Measurements from ENCODE around the gene CDK4.
A peak's percentile ranks its signal among the peaks of the same experiment; 100 is the strongest.

Gene CDK4

DNA sequence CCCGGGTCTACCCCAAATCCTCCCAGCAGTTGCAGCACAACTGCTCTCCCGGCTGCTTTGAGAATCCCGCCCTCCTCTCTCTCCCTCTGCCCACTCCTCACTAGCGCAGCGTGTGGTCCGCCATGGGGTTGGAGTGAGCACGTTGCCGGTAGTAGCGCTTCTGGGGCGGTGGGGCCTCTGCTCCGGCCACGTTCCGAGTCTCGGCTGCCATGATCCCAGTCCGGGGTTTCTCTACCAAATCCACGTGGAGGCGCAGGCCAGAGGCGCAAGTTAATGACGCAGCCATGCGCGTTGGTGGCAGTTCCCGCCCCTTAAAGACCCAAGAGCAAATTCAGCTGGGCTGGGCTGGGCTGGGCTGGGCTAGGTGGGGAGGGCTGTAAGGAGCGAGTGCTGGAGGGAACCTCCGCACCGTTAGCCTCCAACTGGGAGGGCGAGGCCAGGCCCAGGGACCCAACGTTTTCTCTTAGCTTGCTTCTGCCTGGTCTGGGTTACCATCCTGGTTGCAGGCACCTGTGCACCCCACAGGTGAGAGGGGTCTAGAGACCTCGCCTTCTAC, 19.8 kb upstream of the CDK4 start, which contains the start of gene METTL1:
Gene METTL1 (minus strand): TSS at position 233 of the 556 bp plus-strand sequence. CDS start 22 bp downstream, at position 211.
- no peaks in the 10 kb centered on the region for H3K9me3 ChIP-seq (ENCODE audit: control insufficient read depth, insufficient read depth, low read length)
- H3K9ac ChIP-seq (ENCODE audit: low read depth, low read length) = peak within 1 kb of the TSS; percentile 100
- H3K27me3 ChIP-seq (ENCODE audit: control insufficient read depth, insufficient read depth, low read length) = peaks cover 9% of the 10 kb centered on the region
- peaks cover 33% of the 10 kb centered on the region for H3K36me3 ChIP-seq (ENCODE audit: control insufficient read depth, insufficient read depth, low read length)
- peaks cover 4% of the 10 kb centered on the region; the same call in 1 of the 2 replicates for H3K4me1 ChIP-seq (ENCODE audit: control insufficient read depth, insufficient read depth, low read length)
- peak within 1 kb of the TSS; percentile 98 for H3K27ac ChIP-seq (ENCODE audit: low read depth, low read length)
- peak within 1 kb of the TSS; percentile 97 for H3K4me3 ChIP-seq (ENCODE audit: low read depth, low read length)

GRCh38 chr12:57771236-57771872, 19.2 kb upstream of the CDK4 start:
- Histone ChIP-seq H3K27me3 (ENCODE audit: control insufficient read depth, insufficient read depth, low read length) (peaks cover 15% of the 10 kb centered on the region), H3K4me3 (ENCODE audit: low read depth, low read length) (peak overlapping the region; percentile 97), H3K27ac (ENCODE audit: low read depth, low read length) (peak overlapping the region; percentile 98), H3K9me3 (ENCODE audit: control insufficient read depth, insufficient read depth, low read length) (no peaks in the 10 kb centered on the region), H3K36me3 (ENCODE audit: control insufficient read depth, insufficient read depth, low read length) (peaks cover 33% of the 10 kb centered on the region), H3K9ac (ENCODE audit: low read depth, low read length) (peak overlapping the region; percentile 100), H3K4me1 (ENCODE audit: control insufficient read depth, insufficient read depth, low read length) (peaks cover 7% of the 10 kb centered on the region)

DNA sequence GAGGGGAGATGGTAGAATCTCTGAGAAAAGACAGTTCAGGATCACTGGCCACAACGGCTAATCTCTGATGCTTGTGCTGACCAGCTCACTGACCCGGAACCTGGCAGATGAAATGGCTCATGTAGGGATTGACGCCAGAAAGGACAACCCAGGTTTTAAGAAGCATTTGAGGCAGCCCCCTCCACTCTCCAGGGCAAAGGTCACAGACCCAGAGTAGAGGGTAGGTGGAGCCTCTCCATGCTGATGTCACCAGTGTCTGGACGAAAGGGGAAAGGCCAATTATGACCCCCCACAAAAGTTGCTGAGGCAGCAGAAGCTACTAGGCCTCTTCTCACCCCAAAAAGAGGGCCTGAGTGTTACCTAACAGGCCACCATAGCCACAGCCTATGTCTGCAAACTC, 18.6 kb upstream of the CDK4 start:
- Histone ChIP-seq H3K27me3 (ENCODE audit: control insufficient read depth, insufficient read depth, low read length) (peaks cover 22% of the 10 kb centered on the region), H3K9ac (ENCODE audit: low read depth, low read length) (no peak overlapping the region), H3K4me3 (ENCODE audit: low read depth, low read length) (0 out of 2 replicates have a peak overlapping the region, but pooled peaks have one; percentile 97), H3K27ac (ENCODE audit: low read depth, low read length) (no peak overlapping the region), H3K9me3 (ENCODE audit: control insufficient read depth, insufficient read depth, low read length) (no peaks in the 10 kb centered on the region), H3K36me3 (ENCODE audit: control insufficient read depth, insufficient read depth, low read length) (peaks cover 33% of the 10 kb centered on the region), H3K4me1 (ENCODE audit: control insufficient read depth, insufficient read depth, low read length) (peaks cover 12% of the 10 kb centered on the region)

- H3K4me3 ChIP-seq (ENCODE audit: low read depth, low read length) = no peak overlapping the region
- no peak overlapping the region for H3K9ac ChIP-seq (ENCODE audit: low read depth, low read length)
- H3K27me3 ChIP-seq (ENCODE audit: control insufficient read depth, insufficient read depth, low read length) = peaks cover 33% of the 10 kb centered on the region
- peaks cover 17% of the 10 kb centered on the region for H3K4me1 ChIP-seq (ENCODE audit: control insufficient read depth, insufficient read depth, low read length)
- no peak overlapping the region for H3K27ac ChIP-seq (ENCODE audit: low read depth, low read length)
- no peaks in the 10 kb centered on the region for H3K9me3 ChIP-seq (ENCODE audit: control insufficient read depth, insufficient read depth, low read length)
- H3K36me3 ChIP-seq (ENCODE audit: control insufficient read depth, insufficient read depth, low read length) = peaks cover 33% of the 10 kb centered on the region
These were observed 17.5 kb upstream of the CDK4 start for GRCh38 chr12:57769594-57769993.

DNA sequence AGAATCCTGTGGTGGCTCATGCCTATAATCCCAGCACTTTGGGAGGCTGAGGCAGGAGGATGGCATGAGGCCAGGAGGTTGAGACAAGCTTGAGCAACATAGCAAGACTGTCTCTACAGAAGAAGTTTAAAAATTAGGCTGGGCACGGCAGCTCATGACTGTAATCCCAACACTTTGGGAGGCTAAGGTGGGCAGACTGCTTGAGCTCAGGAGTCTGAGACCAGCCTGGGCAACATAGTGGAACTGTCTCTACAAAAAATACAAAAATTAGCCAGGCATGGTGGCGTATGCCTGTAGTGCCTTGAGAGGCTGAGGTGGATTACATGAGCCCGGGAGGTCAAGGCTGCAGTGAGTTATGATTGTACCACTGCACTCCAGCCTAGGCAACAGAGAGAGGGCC, 15.8 kb upstream of the CDK4 start:
- H3K36me3 ChIP-seq (ENCODE audit: control insufficient read depth, insufficient read depth, low read length) = peaks cover 33% of the 10 kb centered on the region
- no peak overlapping the region for H3K27ac ChIP-seq (ENCODE audit: low read depth, low read length)
- peaks cover 45% of the 10 kb centered on the region for H3K27me3 ChIP-seq (ENCODE audit: control insufficient read depth, insufficient read depth, low read length)

DNA sequence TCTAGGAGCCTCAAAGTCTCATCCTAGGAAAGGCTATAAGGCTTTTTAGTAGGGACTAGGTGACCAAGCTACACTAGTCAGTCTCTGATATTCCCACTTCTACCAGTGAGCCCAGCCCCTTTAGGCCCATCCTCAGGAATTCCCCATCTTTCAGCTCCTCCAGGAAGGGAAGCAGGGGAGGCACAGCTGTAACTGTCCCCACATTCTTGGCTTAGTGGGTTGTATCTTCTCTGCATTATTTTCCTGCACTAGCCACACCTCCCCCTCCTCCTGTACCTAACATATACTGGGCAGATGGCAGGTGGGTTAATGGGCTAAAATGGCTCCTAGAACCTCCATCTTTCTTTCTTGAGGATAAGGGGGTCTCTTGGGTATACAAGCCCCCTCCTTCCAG, 15.2 kb upstream of the CDK4 start:
- H3K4me3 ChIP-seq (ENCODE audit: low read depth, low read length) = peak overlapping the region; percentile 67
- H3K36me3 ChIP-seq (ENCODE audit: control insufficient read depth, insufficient read depth, low read length) = peaks cover 33% of the 10 kb centered on the region
- peaks cover 50% of the 10 kb centered on the region for H3K27me3 ChIP-seq (ENCODE audit: control insufficient read depth, insufficient read depth, low read length)
- peaks cover 31% of the 10 kb centered on the region for H3K4me1 ChIP-seq (ENCODE audit: control insufficient read depth, insufficient read depth, low read length)
- H3K9ac ChIP-seq (ENCODE audit: low read depth, low read length) = no peak overlapping the region
- no peaks in the 10 kb centered on the region for H3K9me3 ChIP-seq (ENCODE audit: control insufficient read depth, insufficient read depth, low read length)
- H3K27ac ChIP-seq (ENCODE audit: low read depth, low read length) = peak overlapping the region; percentile 70

More for the DNA sequence above, 15.8 kb upstream of the CDK4 start:
- no peak overlapping the region for H3K9ac ChIP-seq (ENCODE audit: low read depth, low read length)
- H3K9me3 ChIP-seq (ENCODE audit: control insufficient read depth, insufficient read depth, low read length) = no peaks in the 10 kb centered on the region
- no peak overlapping the region for H3K4me3 ChIP-seq (ENCODE audit: low read depth, low read length)
- H3K4me1 ChIP-seq (ENCODE audit: control insufficient read depth, insufficient read depth, low read length) = peaks cover 31% of the 10 kb centered on the region

DNA sequence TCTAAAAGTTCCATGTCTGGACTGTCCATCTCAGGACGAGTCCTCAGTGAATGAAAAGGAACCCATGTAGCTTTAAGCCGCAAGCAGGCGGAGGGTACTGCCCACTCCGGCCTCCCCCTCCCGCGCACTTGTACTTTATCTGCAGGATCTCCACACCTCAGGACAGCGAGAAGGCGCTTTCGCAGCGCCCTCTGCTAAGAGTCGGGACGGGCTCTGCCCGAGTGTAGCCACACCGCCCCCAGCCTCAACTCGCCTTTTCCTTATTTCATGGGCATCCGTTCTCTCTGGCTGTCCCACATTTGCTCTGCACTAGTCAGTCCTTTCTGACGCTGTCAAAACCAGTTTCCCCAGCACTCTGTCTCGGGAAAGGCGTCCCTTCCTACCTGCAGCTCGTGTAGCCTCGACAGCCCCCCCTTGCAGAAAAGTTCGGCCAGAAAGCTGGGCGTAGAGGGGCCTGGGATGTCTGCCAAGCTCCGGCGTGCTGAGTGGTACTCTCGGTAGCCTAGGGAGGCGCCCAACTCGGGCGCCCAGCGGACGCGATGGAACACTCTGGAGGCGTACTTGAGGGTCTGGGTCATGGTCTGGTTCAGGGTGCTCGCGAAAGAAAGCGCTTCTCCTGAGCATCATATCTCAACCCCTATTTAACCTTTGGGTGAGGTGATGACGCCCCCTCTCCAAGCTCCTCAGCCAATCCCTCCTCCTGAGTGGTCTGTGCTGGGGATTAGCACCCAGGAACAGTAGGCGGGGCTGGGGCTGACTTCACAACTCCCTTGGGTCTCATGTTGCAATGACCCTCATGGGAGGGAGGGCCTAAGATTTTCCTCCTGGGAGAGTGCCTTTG, 14.6 kb upstream of the CDK4 start, which contains the start of gene CYP27B1:
Gene CYP27B1 (minus strand): TSS at position 615 of the 841 bp plus-strand sequence. CDS start 37 bp downstream, at position 578.
- Histone ChIP-seq H3K9ac (ENCODE audit: low read depth, low read length) (no peak within 1 kb of the TSS), H3K4me1 (ENCODE audit: control insufficient read depth, insufficient read depth, low read length) (peaks cover 31% of the 10 kb centered on the region), H3K27me3 (ENCODE audit: control insufficient read depth, insufficient read depth, low read length) (peaks cover 50% of the 10 kb centered on the region), H3K27ac (ENCODE audit: low read depth, low read length) (peak within 1 kb of the TSS; percentile 70), H3K36me3 (ENCODE audit: control insufficient read depth, insufficient read depth, low read length) (peaks cover 33% of the 10 kb centered on the region), H3K4me3 (ENCODE audit: low read depth, low read length) (peak within 1 kb of the TSS; percentile 67), H3K9me3 (ENCODE audit: control insufficient read depth, insufficient read depth, low read length) (no peaks in the 10 kb centered on the region)

GRCh38 chr12:57765698-57766463, 13.8 kb upstream of the CDK4 start:
- no peak overlapping the region for H3K27ac ChIP-seq (ENCODE audit: low read depth, low read length)
- H3K9me3 ChIP-seq (ENCODE audit: control insufficient read depth, insufficient read depth, low read length) = no peaks in the 10 kb centered on the region
- H3K36me3 ChIP-seq (ENCODE audit: control insufficient read depth, insufficient read depth, low read length) = peaks cover 32% of the 10 kb centered on the region
- H3K4me3 ChIP-seq (ENCODE audit: low read depth, low read length) = peak overlapping the region; percentile 67
- H3K27me3 ChIP-seq (ENCODE audit: control insufficient read depth, insufficient read depth, low read length) = peaks cover 50% of the 10 kb centered on the region
- H3K9ac ChIP-seq (ENCODE audit: low read depth, low read length) = no peak overlapping the region
- H3K4me1 ChIP-seq (ENCODE audit: control insufficient read depth, insufficient read depth, low read length) = peaks cover 31% of the 10 kb centered on the region

- no peaks in the 10 kb centered on the region for H3K9me3 ChIP-seq (ENCODE audit: control insufficient read depth, insufficient read depth, low read length)
- H3K27me3 ChIP-seq (ENCODE audit: control insufficient read depth, insufficient read depth, low read length) = peaks cover 50% of the 10 kb centered on the region
- peak overlapping the region; percentile 67 for H3K4me3 ChIP-seq (ENCODE audit: low read depth, low read length)
- 0 out of 2 replicates have a peak overlapping the region, but pooled peaks have one; percentile 12 for H3K9ac ChIP-seq (ENCODE audit: low read depth, low read length)
- H3K4me1 ChIP-seq (ENCODE audit: control insufficient read depth, insufficient read depth, low read length) = peaks cover 31% of the 10 kb centered on the region
- H3K27ac ChIP-seq (ENCODE audit: low read depth, low read length) = no peak overlapping the region
- peaks cover 25% of the 10 kb centered on the region for H3K36me3 ChIP-seq (ENCODE audit: control insufficient read depth, insufficient read depth, low read length)
These were observed 13.0 kb upstream of the CDK4 start for GRCh38 chr12:57765003-57765697.

DNA sequence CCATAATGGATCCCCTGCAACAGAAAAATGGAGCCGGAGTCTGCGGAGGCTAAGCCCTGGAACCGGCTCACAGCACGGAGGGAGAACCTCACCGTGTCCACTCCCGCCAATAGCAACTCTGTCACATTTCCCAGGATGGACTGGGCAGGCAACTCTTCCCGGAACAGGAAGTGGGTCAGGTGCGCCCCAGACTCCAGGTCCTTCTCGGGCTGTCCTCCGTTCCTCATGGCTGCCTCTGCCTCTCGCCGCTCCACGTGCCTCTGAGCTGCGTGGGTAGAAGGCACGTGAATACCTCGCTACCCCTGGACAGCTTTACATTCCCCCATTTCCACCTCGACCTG, 12.5 kb upstream of the CDK4 start:
- H3K4me1 ChIP-seq (ENCODE audit: control insufficient read depth, insufficient read depth, low read length) = peaks cover 31% of the 10 kb centered on the region
- H3K4me3 ChIP-seq (ENCODE audit: low read depth, low read length) = peak overlapping the region; percentile 67
- H3K27me3 ChIP-seq (ENCODE audit: control insufficient read depth, insufficient read depth, low read length) = peaks cover 50% of the 10 kb centered on the region
- peaks cover 20% of the 10 kb centered on the region for H3K36me3 ChIP-seq (ENCODE audit: control insufficient read depth, insufficient read depth, low read length)
- H3K9me3 ChIP-seq (ENCODE audit: control insufficient read depth, insufficient read depth, low read length) = no peaks in the 10 kb centered on the region
- no peak overlapping the region for H3K27ac ChIP-seq (ENCODE audit: low read depth, low read length)
- H3K9ac ChIP-seq (ENCODE audit: low read depth, low read length) = 0 out of 2 replicates have a peak overlapping the region, but pooled peaks have one; percentile 12

All from HUES48 (cell line).